LoVo (cell line): ENCODE results near the gene TSFM.

Source experiments
- DNase-seq: peaks from one replicate; pipeline ENCODE4 v3.0.0-alpha.2; 2016; ENCODE audit warnings: low spot score

The TSFM gene

GRCh38 chr12:57834086-57834876 lies 51.7 kb downstream of the TSFM start:
- no peak for DNase-seq

DNA sequence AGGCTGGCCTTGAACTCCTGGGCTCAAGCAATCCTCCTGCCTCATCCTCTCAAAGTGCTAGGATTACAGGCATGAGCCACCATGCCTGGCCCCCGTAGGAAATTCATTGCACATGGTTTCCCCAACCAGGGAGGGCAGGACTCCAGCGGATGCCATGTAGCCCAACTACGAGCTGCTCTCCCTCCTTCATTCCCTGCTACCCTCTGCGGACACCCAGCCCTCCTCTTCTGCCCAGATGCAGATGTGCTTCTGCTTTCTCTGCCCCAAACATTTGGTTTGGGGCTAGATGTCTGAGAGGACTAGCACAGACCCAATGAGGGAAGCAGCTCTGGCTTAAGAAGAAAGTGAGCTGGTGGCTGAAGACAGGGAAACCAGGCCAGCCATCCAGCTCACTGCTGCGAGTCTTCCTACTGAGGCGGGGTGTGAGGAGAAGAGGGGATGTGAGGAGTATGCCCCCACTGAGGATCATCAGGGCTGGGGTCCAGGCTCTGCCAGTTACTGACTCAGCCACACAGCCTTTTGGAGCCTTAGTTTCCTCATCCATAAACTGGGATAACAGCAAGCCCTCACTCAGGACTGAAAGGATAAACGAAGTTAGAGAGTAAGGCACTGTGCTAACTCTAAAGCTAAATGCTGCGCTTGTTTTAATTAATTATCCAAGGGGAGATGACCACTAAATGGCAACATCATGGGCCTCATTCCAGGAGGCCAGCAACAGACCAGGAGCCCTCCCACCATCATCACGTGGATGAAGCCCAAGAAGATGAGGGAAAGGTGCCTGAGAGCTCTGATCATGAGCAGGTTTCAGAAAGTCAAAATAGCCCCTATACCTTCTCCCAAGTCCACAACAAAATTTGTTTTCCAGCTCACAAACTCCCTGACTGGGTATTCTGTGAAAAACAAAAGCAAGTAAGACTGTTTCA lies 53.0 kb downstream of the TSFM start:
- DNase-seq: no peak

GRCh38 chr12:57836442-57837375 lies 54.1 kb downstream of the TSFM start:
- no peak for DNase-seq

DNA sequence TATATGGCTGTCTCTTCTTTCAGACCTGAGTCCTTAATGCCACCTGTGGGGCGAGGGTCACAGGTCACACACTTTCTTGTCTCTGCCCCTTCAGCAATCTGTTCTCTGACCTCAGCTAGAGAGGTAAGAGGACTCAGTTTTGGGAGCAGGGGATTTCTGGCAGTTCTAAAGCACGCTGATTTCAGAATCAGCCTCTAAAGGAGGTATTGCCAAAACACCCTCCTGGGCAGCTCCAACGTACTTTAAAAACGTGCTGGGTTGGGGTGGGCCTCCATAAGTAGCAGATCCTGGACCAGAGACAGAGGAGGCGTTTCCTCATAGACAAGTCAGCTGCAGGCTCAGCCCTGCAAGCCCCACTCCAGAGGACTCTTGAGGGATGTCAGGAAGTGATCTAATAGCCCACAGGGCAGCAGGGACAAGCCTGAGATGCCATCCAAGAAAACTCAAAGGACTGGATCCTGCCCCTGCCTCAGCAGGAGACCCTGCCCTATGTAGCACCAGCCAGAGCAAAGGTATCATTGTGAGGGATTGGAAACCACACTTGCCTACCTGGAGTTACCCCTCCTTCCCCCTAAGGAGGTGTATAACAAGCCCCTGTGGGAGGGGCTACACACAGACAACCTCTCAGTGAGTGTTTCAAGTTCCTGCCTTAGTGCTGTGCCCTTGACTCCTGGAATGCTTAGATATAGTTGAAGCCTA lies 55.4 kb downstream of the TSFM start:
- DNase-seq: no peak

DNA sequence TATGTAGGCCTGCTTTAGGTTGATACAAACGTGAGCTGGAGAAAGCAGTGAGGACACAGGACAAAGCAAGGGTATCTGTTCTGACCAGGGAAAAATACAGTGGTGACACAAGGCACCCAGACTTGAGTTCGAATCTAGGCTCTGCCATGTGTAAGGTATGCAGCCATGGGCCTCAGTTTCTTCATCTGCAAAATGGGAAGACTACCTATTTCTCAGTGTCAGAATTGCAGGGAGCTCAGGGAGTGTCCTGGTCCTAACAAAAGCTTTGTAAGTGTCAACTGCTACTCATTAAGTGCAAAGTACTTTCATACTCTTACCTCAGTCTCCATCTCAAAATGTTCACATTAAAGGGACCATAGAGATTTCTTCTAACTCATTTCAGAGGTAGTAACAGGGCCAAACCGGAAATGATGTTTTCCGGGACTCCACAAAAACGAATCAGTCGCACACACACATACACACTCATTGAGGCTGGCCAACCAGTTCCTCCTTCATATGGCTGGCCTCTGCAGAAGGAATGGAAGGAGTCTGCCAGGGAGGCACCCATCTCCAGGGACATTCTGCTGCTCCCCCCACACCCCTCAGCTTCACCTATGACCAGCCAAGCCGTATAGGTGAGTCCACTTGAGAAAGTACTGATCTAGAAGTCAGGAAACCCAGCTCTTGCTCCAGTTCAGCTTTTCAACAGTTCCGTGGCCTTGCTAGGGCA lies 56.2 kb downstream of the TSFM start:
- DNase-seq: no peak

GRCh38 chr12:57839996-57840395 lies 57.4 kb downstream of the TSFM start:
- no peak for DNase-seq

DNA sequence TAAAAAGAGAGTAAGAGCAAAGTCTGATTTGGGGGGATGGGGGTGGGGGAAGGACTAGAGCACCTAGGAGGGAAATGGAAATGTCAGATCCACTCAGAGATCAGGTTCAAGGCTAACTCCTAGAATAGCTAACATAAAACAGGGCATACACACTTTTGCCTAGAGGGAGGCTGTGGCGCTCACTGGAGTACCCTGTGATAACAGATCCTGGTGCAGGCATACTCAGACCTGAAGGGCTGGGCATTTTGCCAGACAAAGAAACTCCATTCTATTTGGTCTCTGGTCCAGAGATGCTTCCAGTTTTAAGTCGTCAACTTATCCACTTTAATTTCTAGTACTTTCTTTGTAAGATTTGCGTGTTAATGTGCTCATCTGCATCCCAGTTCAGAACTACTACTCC lies 58.1 kb downstream of the TSFM start:
- no peak for DNase-seq

DNA sequence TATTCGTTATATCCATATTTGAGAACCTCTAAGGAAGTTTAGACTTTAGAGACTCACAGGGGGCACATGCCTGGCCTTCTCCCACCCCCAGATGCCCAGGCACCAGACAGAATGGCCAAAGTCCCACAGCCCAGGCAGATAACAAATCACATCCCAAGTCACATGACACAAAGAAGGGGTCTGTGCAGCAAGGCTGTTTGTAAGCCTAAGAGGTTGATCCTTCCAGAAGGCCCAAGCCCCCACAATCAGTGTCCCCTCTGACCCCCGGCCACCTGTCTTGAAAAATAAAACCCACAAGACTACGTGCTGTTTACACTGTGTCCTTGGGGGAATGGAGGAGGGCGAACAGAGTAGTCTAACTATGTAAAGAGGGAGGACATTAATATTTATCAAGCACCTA lies 58.9 kb downstream of the TSFM start:
- no peak for DNase-seq

DNA sequence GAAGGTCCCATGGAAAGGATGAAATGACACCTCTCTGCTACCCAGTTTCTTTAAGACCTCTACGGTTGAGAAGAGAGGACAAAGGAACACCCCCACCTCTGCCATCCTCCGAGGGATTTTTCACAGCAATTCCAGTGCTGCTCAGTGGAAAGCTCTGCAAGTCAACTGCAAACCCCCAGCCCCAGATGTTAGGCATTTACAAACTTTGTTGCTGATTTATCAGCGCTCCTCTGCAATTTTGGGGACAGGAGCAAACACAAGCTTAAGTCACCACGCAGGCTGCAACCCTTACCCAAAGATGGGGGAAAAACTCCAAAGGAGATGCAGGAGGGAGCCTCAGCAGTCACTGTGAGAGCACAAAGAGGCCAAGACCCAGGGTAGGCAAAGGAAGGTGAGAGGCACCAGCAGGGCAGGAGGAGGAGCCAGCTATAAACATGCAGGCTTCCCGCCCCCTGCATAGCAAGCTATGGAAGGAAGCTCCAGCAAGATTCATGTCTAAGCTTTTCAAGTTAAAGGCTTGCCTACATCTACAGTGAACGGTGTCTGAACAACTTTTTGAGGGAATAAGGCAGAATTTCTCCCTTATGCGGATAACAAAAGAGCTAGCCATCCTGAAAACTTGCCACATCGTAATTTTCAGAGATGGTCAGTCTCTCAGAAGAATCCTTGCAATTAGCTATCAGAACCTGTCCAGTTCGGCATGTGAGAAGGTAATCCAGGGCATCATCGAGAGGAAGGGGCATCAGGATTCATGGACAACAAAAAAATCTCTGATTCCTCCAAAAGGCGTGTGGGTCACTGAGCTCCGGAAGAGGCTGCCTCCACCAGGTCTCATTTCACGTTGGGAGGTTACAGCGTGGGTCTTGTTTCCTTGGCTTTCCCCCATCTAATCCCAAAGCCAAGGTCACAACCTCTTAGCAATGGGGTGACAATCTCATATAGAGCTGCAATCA lies 60.0 kb downstream of the TSFM start:
- DNase-seq: no peak

DNA sequence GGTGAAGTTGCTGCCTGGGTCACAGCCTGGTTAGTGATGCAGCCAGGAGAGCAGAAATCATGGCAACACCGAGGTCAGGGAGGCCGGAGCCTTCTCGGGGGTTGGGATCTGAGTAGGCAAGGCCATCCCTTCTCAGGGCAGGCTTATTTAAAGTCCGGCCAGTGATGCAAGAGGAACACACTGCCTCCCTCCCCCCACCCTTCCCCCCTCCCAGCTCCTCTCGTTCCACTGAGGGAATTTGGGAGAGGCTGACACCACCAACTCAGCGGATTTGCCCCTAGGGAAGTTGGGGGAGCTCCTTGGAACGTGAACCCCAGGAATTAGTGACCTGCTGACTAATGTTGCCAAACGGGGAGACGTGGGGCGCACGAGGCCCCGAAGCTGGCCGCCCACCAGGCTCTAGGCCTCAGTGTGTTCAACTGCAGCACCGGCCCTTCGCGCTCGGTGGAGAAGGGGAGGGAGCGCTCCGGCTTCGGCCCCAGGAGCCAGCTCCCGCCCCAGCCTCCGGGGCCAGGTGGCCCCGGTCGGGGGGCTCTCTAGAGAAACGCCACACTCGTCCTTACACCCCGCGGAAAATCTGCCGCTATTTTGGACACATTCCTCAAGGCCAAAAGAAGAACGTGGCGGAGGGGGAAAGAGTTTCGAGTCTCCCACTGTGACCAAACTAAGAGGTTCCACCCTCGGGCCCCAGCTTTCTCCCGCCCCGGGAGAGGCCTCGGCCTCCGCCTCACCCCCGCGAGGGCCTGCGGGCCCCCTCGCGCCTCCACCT lies 62.3 kb downstream of the TSFM start:
- no peak for DNase-seq

- DNase-seq: peak; percentile 41
Measured at GRCh38 chr12:57845478-57846284, 63.1 kb downstream of the TSFM start.

DNA sequence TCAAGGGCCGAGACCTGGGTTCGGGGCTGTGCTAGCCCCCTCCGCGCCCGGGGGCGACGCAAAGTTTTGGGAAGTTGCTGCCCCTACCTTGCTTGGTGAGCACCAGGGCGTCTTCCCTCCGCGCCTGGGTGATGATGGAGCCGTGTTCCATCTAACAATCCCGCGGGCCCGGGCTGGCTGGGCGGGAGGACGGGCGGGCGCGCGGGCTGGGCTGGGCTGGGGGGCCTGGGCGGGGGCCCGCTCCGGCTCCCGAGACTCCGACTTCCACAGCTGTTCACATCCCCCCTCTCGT lies 63.6 kb downstream of the TSFM start:
- DNase-seq: no peak

- peak; percentile 100 for DNase-seq
Measured at GRCh38 chr12:57846577-57847319, 64.2 kb downstream of the TSFM start, which contains the start of gene CTDSP2. Gene CTDSP2 (minus strand): TSS chr12:57846729. CDS start chr12:57846435, 294 bp downstream.
